PC-3 (cell line): Measurements from ENCODE around the gene LMO7. TPM values are rescaled to one million over a fixed set of nuclear protein-coding genes. Genes with fewer than 3 reads are reported as not detected.

ENCODE experiments used
- ATAC-seq: fragments of 200-7000 bp; cut with Tn5 transposase; 2 replicates; pipeline ENCODE4 v1.9.1; 2020; ENCODE audit warnings: mild to moderate bottlenecking, moderate library complexity
- BruUV-seq: library from RNA; stranded (reverse); fragments of 400-500 nt; replicated peaks from 2 replicates; lab custom pipeline; 2021; lab: Mats Ljungman, UMichigan
- CTCF ChIA-PET: fragments of 300-600 bp; sonication (Branson Sonifier 250); formaldehyde crosslinking; loops from one replicate; lab custom pipeline; 2022; ENCODE audit warnings: antibody characterized with exemption; lab: Charles Lee
- POLR2A ChIA-PET: fragments of 300-600 bp; sonication (Branson Sonifier 250); formaldehyde crosslinking; loops from one replicate; lab custom pipeline; 2022; ENCODE audit warnings: antibody characterized with exemption; ENCODE audit not compliant: unreplicated experiment; lab: Charles Lee
- DNase-seq: peaks from one replicate; pipeline ENCODE4 v3.0.0-alpha.2; 2015
- H2AFZ ChIP-seq: fragments of 300-600 bp; sonication (generic); 2 replicates; pipeline ENCODE4 v1.6.0; 2016; ENCODE audit warnings: antibody characterized with exemption, low read length
- H3F3A ChIP-seq: fragments of 300-600 bp; sonication (generic); one replicate; pipeline ENCODE4 v1.6.0; 2017; ENCODE audit warnings: antibody characterized with exemption, low read length, control low read depth, mild to moderate bottlenecking; ENCODE audit not compliant: unreplicated experiment
- H3K27ac ChIP-seq: fragments of 300-600 bp; sonication (generic); 2 replicates; pipeline ENCODE4 v1.5.1; 2016; ENCODE audit warnings: mild to moderate bottlenecking, low read length
- H3K27me3 ChIP-seq: fragments of 300-600 bp; sonication (generic); 2 replicates; pipeline ENCODE4 v1.6.1; 2016; ENCODE audit warnings: low read length, mixed read lengths
- H3K36me3 ChIP-seq: fragments of 300-600 bp; sonication (generic); 2 replicates; pipeline ENCODE4 v1.6.1; 2016; ENCODE audit warnings: low read depth, mixed run types, low read length, mixed read lengths
- H3K4me1 ChIP-seq: fragments of 300-600 bp; sonication (generic); 2 replicates; pipeline ENCODE4 v1.5.1; 2016; ENCODE audit warnings: low read length; ENCODE audit not compliant: insufficient read depth
- H3K4me2 ChIP-seq: fragments of 300-600 bp; sonication (generic); 2 replicates; pipeline ENCODE4 v1.6.0; 2016; ENCODE audit warnings: low read length
- H3K4me3 ChIP-seq: fragments of 300-600 bp; sonication (generic); 2 replicates; pipeline ENCODE4 v1.5.1; 2016; ENCODE audit warnings: mild to moderate bottlenecking, low read length, mixed read lengths
- H3K79me2 ChIP-seq: fragments of 300-600 bp; sonication (generic); 2 replicates; pipeline ENCODE4 v1.6.1; 2017; ENCODE audit warnings: low read length, mixed read lengths
- H3K9ac ChIP-seq: fragments of 300-600 bp; sonication (generic); 2 replicates; pipeline ENCODE4 v1.6.0; 2016; ENCODE audit warnings: mild to moderate bottlenecking, low read length
- H3K9me2 ChIP-seq: fragments of 300-600 bp; sonication (generic); replicated peaks from 2 replicates; pipeline ENCODE4 v1.6.1; 2016; ENCODE audit warnings: mixed run types, low read length, mixed read lengths
- H3K9me3 ChIP-seq: fragments of 300-600 bp; sonication (generic); 2 replicates; pipeline ENCODE4 v1.6.1; 2016; ENCODE audit warnings: low read length, mixed read lengths
- H4K20me1 ChIP-seq: fragments of 300-600 bp; sonication (generic); 2 replicates; pipeline ENCODE4 v1.6.1; 2016; ENCODE audit warnings: low read length, mixed read lengths
- EZH2 ChIP-seq: fragments of 300-600 bp; sonication (generic); IDR thresholded peaks from one replicate; pipeline ENCODE4 v1.6.1; 2017; ENCODE audit warnings: antibody characterized with exemption, mild to moderate bottlenecking, low read length; ENCODE audit not compliant: unreplicated experiment
- EZH2phosphoT487 ChIP-seq: fragments of 300-600 bp; sonication (generic); IDR thresholded peaks from 2 replicates; pipeline ENCODE4 v1.6.1; 2018; ENCODE audit warnings: mild to moderate bottlenecking, antibody characterized with exemption, low read length, borderline replicate concordance
- intact Hi-C: fragments of 100-400 bp; cut with micrococcal nuclease; formaldehyde crosslinking; loops from 2 replicates; pipeline ENCODE4 v1.9.0; 2023
- total RNA-seq: library from RNA; depleted of rRNA; stranded (reverse); fragments of >200 nt; gene quantifications from 2 replicates; pipeline ENCODE4 v1.2.3, GENCODE V29; 2014
- TF ChIP-seq, protein P1 (sequence below): fragments of 300-600 bp; sonication (generic); conservative IDR thresholded peaks from 2 replicates; pipeline ENCODE4 v1.5.1; 2017; ENCODE audit warnings: antibody characterized with exemption, low read depth, mild to moderate bottlenecking, low read length

LMO7 gene
- total RNA-seq, 1 experiment from 2014 or later, result 83.6 TPM

GRCh38 chr13:75754936-75755335, 118.8 kb downstream of the LMO7 start:
- POLR2A ChIA-PET, result no interaction called here
- TF ChIP-seq EZH2 (no peak), EZH2phosphoT487 (no peak)
- TF ChIP-seq, protein P1, sequence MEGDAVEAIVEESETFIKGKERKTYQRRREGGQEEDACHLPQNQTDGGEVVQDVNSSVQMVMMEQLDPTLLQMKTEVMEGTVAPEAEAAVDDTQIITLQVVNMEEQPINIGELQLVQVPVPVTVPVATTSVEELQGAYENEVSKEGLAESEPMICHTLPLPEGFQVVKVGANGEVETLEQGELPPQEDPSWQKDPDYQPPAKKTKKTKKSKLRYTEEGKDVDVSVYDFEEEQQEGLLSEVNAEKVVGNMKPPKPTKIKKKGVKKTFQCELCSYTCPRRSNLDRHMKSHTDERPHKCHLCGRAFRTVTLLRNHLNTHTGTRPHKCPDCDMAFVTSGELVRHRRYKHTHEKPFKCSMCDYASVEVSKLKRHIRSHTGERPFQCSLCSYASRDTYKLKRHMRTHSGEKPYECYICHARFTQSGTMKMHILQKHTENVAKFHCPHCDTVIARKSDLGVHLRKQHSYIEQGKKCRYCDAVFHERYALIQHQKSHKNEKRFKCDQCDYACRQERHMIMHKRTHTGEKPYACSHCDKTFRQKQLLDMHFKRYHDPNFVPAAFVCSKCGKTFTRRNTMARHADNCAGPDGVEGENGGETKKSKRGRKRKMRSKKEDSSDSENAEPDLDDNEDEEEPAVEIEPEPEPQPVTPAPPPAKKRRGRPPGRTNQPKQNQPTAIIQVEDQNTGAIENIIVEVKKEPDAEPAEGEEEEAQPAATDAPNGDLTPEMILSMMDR, result no peak

GRCh38 chr13:75757336-75757735, 121.2 kb downstream of the LMO7 start:
- H3K4me3 ChIP-seq, result no peak overlapping the region
- intact Hi-C loops, result no loop called here
- no peak overlapping the region for H3K4me2 ChIP-seq
- no peaks in the 10 kb centered on the region for H4K20me1 ChIP-seq
- H3F3A ChIP-seq, result no peaks in the 10 kb centered on the region
- H3K36me3 ChIP-seq, result no peaks in the 10 kb centered on the region
- TF ChIP-seq EZH2phosphoT487 (no peak), EZH2 (no peak)
- TF ChIP-seq, protein P1, result no peak
- no peak for DNase-seq
- no peaks in the 10 kb centered on the region for H3K9me2 ChIP-seq
- no peak overlapping the region for H3K27ac ChIP-seq
- ATAC-seq, result no peak
- H3K79me2 ChIP-seq, result peaks cover 30% of the 10 kb centered on the region
- no peaks in the 10 kb centered on the region for H3K9me3 ChIP-seq
- H3K9ac ChIP-seq, result no peak overlapping the region
- peaks cover 11% of the 10 kb centered on the region for H3K4me1 ChIP-seq
- ChIA-PET POLR2A (interaction anchor here (0.6 kb wide), 1 partner anchor 925 kb away, joined by 3 read pairs; no protein-coding TSS in a partner anchor), CTCF (no interaction called here)
- H3K27me3 ChIP-seq, result no peaks in the 10 kb centered on the region
- H2AFZ ChIP-seq, result no peak overlapping the region
- BruUV-seq, result no TSS peak

More at GRCh38 chr13:75754936-75755335, 118.8 kb downstream of the LMO7 start:
- no peak overlapping the region for H3K4me2 ChIP-seq
- H2AFZ ChIP-seq, result no peak overlapping the region
- CTCF ChIA-PET, result no interaction called here
- H3F3A ChIP-seq, result no peaks in the 10 kb centered on the region
- intact Hi-C loops, result no loop called here
- H3K36me3 ChIP-seq, result no peaks in the 10 kb centered on the region
- H3K4me3 ChIP-seq, result no peak overlapping the region
- no peaks in the 10 kb centered on the region for H3K9me3 ChIP-seq
- H3K79me2 ChIP-seq, result peaks cover 20% of the 10 kb centered on the region
- no peak overlapping the region for H3K27ac ChIP-seq
- no peaks in the 10 kb centered on the region for H3K27me3 ChIP-seq
- H3K9me2 ChIP-seq, result no peaks in the 10 kb centered on the region
- DNase-seq, result no peak
- H4K20me1 ChIP-seq, result no peaks in the 10 kb centered on the region
- H3K9ac ChIP-seq, result no peak overlapping the region
- ATAC-seq, result no peak
- H3K4me1 ChIP-seq, result peaks cover 5% of the 10 kb centered on the region
- no TSS peak for BruUV-seq

DNA sequence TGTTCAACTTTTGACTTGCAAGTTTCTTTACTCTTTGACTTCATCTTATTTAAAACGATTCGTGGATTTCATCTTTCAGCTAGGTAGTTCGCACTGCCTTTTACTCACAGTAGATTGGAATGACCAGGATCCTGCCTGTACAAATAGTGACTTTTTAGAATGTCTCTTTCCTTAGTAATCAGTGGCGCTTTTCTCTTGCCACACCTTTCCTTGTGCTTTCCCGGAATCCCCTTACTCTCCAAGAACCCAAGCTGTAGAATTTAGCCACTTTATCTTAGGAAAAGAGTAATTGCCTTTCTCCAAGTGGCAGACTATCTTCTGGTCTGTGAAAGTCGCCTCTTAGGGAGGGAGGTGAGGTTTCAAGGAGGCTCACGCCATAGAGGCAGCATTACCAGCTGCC, 123.4 kb downstream of the LMO7 start:
- H2AFZ ChIP-seq, result no peak overlapping the region

More for the DNA sequence above, 123.4 kb downstream of the LMO7 start:
- Histone ChIP-seq H3K36me3 (0 out of 2 replicates have a peak, but pooled peaks cover 2% of the 10 kb centered on the region), H3K4me2 (peak overlapping the region; percentile 78), H3K4me3 (0 out of 2 replicates have a peak overlapping the region, but pooled peaks have one; percentile 1), H3K9me3 (no peaks in the 10 kb centered on the region), H3K9me2 (no peaks in the 10 kb centered on the region), H3K4me1 (peaks cover 22% of the 10 kb centered on the region), H3F3A (no peaks in the 10 kb centered on the region), H3K79me2 (peaks cover 52% of the 10 kb centered on the region), H3K27me3 (no peaks in the 10 kb centered on the region), H4K20me1 (no peaks in the 10 kb centered on the region), H3K9ac (no peak overlapping the region), H3K27ac (peak overlapping the region; percentile 85)
- DNase-seq, result no peak
- TF ChIP-seq EZH2, result no peak
- TF ChIP-seq, protein P1, result no peak
- TF ChIP-seq EZH2phosphoT487, result no peak
- intact Hi-C loops, result no loop called here
- ChIA-PET POLR2A (interaction anchor here (1.3 kb wide), 1 partner anchor 35 kb away, joined by 6 read pairs; no protein-coding TSS in a partner anchor), CTCF (interaction anchor here (1.0 to 1.2 kb wide), 2 partner anchors 35 to 72 kb away, joined by 3 to 4 read pairs; no protein-coding TSS in a partner anchor)
- no peak for ATAC-seq
- no TSS peak for BruUV-seq
